A204.1 (cell line): ENCODE data around the gene NRG3.

ENCODE experiments used
- FAIRE-seq: peaks from 2 replicates; lab custom pipeline; 2012; peaks lifted over from hg19 to GRCh38; lab: Jason Lieb, UNC

NRG3 gene

DNA sequence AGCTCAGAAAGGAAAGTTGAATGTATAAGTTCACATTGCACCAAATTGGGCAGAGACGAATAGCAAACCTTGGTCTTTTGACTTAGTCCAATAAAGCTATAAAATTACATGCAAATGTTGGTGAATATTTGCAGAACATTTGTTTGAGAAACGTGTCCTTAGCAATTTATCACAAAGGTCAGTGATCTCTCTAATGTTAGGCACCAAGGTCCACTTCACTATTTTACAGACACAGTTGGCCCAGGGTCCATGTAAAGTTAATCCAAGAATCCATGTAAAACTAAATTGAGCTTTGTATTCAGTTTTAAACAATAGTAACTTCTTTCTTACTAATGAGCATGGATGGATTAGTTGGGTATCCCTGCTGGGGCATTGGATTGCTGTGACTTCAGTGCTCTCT is 617.7 kb downstream of the NRG3 start:
- no peak for FAIRE-seq

DNA sequence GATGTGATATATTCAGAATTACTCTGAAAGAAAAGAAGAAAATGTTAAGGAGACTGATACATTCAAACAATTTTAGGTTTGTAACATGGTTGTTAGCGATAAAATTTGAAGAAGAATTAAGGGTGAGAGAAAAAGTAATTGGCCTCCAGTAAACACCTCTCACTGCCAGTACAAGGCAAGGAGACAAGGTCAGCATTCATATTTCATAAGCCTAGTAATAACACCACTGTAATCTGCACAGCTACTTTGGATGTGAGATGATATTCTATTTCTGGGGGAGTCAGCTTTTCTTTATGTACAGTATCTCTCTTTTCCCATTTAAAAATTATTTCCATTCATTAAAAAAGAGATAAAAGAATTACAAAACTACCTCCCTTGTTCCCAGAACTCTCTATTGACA is 621.1 kb downstream of the NRG3 start:
- no peak for FAIRE-seq

DNA sequence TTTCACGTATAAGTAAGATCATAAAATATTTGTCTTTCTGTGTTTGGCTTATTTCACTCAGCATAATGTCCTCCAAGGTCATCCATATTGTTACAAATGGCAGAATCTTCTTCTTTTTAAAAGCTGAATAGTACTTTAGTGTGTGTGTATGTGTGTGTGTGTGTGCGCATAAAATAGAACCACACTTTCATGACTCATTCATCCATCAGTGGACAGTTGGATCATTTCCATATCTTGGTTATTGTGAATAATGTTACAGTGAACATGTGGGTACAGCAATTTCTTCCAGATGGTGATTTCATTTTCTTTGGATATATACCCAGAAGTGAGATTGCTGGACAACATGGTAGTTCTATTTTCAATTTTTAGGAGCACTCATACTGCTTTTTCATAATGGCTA is 622.4 kb downstream of the NRG3 start:
- no peak for FAIRE-seq

DNA sequence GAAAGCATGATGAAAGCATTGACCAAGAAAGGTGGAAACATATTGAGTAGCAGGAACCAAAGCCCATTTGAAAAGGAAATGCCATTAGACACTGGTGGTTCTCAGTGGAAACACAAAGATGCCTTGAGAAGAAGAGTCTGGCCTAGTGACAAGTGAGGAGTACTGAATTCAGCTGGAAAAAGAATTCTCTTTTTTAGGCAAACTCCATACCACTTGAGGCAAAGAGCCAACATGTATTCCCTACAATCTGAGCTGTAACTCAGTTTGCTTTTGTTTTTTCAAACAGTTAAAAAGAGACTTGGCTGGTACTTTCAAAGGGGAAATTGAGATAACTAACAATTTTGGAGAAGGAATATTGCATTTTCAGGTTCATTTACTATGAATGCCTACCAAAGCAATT is 624.0 kb downstream of the NRG3 start:
- FAIRE-seq: no peak

DNA sequence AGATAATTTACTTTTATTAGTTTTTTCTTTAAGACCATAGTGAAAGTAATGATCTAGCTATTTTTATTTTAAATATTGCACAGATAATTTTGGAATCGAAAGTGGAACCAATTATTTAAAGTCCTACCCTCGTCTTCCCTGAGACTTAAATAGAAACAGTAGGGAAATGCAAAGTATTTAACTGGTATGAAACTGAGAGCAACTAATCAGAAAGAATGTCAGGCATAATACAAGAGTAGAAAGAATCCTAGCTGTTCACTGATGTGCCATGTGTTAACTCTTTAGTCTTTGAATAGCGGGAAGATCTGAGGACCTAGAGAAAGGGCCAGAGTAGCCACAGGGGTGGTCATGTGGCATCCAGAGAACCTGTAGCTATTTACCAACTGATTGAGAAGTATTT is 630.0 kb downstream of the NRG3 start:
- FAIRE-seq: no peak

DNA sequence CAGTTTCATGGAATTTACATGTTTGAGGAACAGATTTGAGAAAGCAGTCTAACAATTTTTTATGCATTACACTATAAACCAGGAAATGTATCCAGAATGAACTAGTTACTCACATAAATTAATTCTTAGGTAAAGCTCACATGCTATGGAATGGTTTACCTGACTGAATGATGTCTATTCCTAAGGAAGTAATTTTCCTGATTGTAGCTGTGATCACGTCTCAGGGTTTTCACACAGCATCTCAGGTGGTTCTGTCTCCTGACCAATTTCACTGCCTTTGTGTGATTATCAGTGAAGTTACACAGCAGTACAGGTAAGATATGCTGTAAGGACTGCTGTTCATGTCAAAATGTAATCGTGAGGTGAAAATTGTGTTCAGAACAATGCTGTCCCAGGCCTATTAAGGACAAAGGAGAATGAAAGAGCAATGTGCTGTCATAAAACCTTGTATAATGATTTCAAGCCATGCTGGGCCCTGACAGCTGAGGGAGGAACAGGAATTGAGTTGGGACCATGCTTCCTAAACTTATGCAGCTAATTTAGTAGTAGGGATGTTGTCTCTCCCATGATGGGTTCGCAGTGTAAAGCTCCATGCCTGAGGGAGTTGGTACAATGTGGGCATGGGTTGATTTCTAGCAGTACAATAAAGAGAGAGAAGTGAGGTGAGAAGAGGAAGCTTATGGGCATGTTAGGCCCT is 631.8 kb downstream of the NRG3 start:
- no peak for FAIRE-seq

DNA sequence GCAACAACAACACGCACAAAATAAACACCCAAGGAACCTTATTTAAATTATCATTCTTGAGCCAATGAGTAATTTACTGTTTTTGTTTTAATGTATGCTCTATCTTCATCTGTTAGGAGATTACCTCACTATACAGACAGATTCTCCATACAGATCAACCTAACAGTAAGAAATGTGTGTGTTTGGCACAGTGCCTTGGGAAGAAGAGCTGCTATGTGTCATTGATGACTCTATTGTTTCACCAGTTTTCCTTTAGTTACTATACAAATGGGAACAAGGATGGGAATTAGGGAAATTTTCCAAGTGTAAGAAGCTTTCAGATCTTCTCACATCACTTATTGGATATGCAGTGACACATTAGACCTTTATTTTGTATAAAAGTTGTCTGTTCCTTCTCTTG is 640.3 kb downstream of the NRG3 start:
- FAIRE-seq: no peak

DNA sequence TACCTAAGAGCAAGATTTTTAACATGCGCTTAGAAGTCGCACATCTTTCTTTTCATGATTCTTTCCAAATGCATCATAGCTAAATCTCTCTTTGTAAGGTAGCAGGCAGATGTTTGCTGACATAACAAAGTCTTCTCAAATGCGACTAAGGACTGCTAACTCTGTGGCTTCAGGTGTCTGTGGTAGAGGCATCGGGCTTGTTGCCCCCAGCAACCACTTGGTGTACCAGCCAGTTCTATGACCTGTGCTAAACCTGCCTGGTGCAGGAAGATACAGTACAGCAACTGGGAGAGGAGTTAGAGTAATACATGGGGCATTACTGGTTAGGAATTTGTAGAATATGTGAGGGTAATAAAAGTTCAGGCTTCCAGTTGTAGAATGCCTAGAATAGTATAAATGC is 654.1 kb downstream of the NRG3 start:
- no peak for FAIRE-seq

DNA sequence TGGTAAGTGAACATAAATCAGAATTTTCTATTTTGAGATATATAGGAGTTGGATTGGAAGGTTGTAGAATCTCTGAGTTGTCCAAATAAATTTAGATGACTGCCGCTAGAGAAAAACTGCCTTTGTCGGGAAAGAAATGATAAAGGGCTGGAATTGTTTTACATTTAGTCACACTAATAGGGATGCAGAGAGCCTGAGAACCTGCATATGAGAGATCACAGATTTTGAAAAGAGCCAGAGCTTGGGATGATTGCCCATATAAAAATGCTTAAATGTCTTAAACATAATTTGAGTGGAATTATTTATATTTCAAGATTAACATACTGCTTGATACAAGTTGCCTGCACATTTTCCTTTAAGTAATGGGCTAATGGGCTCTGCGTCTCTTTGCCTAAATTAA is 660.5 kb downstream of the NRG3 start:
- FAIRE-seq: no peak

DNA sequence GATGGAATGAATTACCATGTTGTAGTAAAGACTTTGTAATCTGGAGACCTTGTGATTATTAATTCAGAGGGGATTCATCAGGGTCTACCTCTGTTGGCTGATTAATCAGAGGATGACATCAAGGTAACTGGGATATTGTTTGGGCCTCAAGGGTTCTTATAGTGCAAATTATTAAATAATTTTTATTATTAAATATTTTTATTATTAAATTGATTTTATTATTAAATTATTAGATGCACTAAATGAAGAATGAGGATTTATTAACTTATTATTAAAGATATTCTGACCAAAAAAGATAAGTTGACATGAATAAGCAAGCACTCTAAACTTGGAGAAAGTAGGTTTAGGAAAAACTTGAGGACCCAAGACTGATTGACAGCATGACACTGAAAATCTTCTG is 661.7 kb downstream of the NRG3 start:
- FAIRE-seq: no peak

DNA sequence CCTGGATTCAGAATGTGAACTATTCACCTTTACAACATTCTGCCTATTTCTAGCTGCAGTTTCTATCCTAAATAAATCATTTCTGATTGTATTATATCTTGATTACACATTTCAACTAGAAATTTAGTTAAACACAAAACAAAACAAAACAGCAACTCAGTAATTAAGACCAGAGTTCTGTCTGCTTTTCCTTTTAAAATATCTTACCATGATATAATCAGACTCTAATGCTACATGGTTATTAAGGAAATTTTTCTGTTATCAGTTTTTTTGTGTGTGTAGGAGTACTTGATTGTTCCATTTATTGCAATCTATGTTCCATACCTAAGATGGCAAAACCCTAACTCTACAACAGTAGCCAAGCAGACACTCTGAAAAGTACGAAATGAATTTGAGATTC is 663.3 kb downstream of the NRG3 start:
- no peak for FAIRE-seq

DNA sequence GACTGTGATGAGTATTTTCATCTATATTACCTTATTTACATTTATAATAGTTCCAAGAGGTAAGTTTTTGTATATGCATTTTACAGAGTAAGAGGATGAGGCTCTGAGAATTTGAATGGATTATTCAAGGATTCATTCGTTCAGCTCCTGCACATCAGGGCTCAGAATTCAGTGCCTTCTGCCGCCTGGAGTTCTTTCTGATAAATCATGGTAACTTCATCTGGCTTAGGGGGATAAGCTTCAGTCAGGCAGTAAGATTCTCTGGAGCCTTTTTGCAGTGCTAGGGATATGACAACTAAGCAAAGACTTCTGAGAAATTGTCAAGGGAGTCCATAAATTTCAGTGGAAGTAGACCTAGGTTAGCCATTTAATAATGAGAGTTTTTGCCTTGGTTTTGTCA is 668.6 kb downstream of the NRG3 start:
- FAIRE-seq: no peak

DNA sequence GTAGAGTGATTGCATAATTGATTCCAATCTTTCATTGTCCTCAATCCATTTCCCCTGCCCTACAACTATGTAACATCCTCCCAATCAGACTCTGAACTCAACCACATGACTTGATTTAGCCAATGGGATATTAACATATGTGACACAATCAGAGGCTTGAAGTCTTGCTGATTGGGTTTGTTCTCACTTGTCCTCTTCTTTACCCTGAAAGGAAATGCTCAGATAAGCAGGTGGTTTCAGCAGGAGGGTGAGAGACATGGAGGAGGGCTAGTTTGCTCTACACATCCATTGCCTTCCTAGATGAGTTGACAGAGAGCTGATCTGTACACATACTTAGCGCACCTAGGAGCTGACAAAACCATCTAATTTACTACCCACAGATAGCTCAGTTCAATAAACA is 669.4 kb downstream of the NRG3 start:
- no peak for FAIRE-seq

DNA sequence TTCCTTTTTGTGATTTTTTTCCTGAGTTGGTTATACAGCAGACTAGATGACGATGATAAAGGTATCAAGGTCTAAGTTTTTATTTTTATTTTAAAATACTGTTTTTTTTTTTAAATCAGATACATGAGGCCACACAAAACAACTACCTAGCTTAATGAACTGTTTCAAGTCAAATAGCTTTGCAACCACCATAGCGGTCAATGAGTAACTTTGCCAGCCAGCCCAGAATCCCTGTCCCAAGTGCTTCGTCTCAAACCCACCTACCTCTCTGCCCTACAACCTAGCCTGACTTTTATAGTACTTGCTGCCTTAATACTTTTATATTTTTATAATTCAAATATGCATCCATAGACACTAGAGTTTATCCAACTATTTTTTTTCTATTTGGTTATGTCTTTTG is 676.5 kb downstream of the NRG3 start:
- FAIRE-seq: no peak

DNA sequence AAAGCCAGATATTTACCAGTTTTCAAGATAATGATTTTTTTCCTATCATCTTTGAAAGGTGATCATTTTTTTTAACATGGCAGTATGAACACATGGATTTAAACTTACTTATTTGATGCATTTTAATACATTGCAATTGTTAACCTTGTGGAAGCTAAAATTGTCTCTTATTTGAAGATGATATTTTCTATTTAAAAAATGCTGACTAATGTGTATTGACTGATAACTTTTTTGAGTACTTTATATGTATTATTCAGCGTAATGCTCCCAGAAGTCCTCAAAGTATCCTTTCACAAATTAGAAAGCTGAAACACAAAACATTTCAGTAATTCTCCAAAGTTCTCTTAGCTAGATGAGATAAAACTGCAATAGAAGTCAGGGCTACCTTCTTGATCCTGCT is 677.3 kb downstream of the NRG3 start:
- no peak for FAIRE-seq

DNA sequence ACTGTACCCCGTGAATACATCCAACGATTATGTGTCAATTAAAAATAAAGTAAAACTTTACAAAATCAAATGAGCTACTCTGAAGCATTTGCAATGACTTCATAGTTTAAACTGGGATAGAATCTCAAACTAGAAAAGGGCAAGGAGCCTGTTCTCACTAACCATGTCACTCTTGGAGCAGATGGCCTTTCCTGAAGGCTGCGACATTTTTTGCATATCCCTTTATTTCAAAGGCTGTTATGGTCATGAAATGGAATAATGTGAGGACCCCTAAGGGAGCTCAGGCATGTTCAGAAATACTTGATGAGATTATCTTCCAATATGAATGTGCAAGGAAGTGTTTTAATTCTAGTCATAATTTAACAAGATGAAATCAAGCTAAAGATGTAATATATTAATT is 679.4 kb downstream of the NRG3 start:
- no peak for FAIRE-seq

DNA sequence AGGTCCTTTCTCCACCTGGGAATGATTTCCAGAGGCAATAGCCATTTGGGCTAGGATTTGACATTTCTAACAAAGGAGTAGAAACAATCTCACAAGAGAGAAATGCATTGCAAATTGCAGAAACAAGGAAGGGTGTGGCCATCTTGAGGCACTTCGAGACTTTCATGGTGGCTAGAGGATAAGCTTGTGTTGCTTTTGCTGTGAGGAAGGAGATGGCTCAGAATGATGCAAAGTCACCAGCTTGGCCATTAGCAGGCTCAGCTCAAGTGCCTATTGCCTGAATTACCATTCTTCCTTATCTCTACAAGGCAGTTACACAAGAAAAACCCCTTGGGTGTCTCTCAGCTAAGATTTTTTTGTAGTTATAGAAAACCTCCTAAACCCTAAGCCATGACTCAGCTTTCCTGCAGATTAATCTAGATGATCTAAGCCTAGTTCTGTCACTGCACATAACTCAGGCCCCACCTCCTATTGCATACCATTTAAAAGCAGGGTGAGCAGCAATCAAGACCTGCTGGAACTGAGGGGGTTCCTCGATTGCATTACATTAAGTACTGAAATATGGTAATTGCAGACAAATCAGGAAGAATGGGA is 683.1 kb downstream of the NRG3 start:
- no peak for FAIRE-seq

DNA sequence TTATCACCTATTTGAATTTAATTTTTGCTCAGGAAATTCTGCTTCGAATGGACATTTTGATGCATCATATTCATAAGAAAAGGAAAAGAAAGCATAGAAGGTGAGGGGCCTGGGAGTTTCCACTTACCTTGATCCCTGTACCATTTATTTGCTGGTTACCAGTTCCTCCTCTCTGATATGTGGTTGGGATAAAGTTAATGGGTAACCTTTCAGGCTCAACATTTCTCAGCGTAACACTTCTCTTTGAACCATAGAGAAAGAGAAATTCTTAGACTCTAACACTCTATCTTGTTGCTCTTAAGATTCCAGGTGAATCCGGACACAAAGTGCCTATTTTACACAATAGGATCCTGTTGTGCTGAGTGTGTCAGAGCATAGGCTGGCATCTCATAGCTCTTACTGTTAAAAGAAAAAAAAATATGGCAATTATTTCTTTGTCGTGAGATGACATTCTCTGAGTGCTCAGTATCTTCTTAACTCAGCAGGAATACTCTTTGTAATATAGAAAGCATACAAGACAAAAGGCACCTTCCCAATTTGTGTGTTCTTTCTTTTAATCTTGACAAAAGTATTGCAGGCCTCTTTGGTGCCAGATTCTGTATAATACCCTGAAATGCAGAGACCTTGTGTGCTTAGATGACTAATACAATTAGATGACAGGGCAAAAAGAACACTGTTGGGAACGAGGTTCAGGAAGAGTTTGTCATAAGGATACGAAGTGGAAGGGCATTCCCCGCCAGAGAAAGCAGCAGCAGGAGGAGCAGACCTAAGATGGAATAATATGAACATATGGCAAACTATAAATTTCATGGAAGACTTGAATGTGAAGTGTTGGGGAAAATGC is 689.6 kb downstream of the NRG3 start:
- no peak for FAIRE-seq

DNA sequence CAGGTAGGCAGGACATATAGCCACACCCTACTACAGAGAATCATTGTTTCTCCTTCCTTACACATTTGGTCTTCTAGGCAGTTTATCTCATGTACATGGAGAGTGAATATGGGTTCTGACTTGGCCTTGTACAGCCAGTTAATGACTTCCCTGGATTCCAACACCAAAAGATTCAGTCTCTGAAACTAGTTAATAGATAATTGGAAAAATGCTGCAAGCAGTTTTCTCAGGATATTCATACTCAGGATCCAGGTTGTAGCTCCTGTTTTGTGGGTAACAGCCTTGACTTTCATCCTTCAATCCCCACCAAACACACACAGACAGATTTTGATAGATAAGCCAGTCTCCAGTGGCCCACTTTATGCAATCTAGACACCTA is 690.2 kb downstream of the NRG3 start:
- FAIRE-seq: no peak

DNA sequence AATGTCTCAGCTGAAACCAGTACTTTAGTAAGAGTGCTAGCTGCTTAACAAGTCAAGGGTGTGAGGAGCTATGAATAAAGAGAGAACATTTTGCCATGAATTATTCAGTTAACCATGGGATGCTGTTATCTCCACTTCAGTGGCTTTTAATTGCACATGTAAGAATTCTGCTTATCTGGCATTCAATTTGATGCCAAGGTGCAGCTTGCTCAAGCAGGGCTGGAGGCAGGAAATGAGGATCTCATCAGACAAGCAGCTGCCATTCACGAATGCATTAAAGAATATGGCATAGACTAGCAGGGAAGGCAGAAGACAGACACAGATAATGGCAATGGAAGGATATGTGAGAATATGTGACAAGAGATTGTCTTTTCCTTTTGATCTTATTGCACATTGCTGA is 697.8 kb downstream of the NRG3 start:
- FAIRE-seq: no peak

DNA sequence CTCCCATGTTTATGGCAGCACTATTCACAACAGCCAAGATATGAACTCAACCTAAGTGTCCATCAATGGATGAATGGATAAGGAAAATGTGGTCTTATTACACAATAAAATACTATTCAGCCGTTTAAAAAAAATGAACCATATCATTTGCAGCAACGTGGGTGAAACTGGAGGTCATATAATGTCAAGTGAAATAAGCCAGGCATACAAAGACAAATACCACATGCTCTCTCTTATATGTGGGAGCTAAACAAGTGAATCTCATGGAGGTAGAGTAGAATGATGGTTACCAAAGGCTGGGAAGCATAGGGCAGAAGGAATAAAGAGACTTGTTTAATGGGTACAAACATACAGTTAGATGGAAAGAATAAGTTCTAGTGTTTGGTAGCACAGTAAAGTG is 699.1 kb downstream of the NRG3 start:
- no peak for FAIRE-seq

DNA sequence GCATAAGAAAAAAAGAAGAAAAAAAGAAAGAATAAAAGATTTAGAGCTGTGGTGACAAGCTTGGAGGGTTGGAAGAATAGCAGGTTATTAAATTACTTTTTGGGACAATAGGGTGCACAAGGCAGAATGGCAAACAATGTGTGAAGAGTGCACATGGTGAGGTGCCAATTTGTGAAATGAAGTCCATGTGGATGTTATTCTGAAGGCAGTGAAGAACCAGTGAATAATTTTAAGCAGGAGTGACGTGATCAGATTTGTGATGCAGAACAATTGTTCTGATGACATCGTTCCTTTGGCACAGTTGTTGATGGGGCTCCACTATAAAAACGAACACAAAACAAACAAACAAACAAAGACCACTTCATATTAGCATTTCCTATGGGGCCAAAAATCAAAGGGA is 700.3 kb downstream of the NRG3 start:
- no peak for FAIRE-seq

DNA sequence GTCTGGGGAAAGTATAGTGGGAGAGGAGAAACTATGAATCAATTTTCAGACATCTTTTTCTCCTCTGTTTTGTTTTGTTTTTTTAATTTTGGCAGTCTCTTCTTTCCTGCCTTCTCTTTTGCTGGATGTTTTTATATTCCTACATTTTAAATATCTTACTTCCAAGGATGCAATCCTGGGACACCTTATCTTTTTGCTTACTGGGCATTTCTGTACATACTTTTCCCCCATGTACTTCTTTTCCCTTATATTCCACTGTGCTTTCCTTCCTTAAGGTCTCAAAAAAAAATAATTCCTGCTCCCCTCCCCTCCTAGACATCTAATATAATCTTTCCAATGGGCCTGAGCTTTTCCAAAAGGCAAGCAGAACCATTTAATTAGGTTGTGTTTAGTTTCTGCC is 701.1 kb downstream of the NRG3 start:
- FAIRE-seq: no peak

DNA sequence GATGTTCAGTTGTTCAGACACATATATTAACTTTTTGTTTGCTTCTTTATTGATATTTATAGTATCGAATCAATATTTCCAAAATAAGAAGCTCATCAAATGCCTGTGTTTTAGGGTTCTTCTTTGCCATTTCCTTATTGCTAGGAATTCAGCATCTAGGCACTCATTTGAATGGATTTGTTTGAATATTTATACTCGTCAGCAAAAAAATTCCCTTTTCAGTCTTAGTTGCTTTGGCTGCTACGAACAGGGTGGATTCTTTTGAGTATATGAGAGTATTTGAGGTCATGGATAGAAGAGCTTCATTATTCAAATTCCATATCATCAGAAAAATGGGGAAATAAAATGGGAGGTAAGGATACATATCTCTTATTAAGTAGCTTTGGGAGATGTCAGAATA is 706.9 kb downstream of the NRG3 start:
- no peak for FAIRE-seq
